Endometrial microvascular endothelial cells (primary cell): ENCODE results near the gene GAA. TPM values are rescaled to one million over a fixed set of nuclear protein-coding genes. Genes with fewer than 3 reads are reported as not detected.
"Not testable (repeated sequence)": the region's sequence is repeated elsewhere in the genome, so short reads cannot be mapped to it uniquely, and the experiment has no call there.

Experiments used
- in situ Hi-C: cut with HindIII; loops from 2 replicates; pipeline ENCODE4 v1.10.0; 2017; ENCODE audit warnings: low sequenced_read_pairs, low pct_unique_long_range_greater_than_20kb; ENCODE audit errors: inconsistent ontology term
- total RNA-seq: library from RNA; depleted of rRNA; stranded (reverse); fragments of >200 nt; gene quantifications from one replicate; pipeline ENCODE4 v1.2.3, GENCODE V29; 2015; ENCODE audit errors: inconsistent ontology term

Gene GAA
- total RNA-seq, 1 donor from 2014 or later = 37.1 TPM

GRCh38 chr17:80130992-80131391 is 29.6 kb downstream of the GAA start:
- in situ Hi-C loops = no loop called here

GRCh38 chr17:80132906-80133625 is 31.7 kb downstream of the GAA start:
- in situ Hi-C loops = no loop called here

GRCh38 chr17:80133626-80133970 is 32.2 kb downstream of the GAA start:
- in situ Hi-C loops = no loop called here

- in situ Hi-C loops = no loop called here
Measured at GRCh38 chr17:80137131-80137530, 35.8 kb downstream of the GAA start.

- in situ Hi-C loops = no loop called here
Measured at GRCh38 chr17:80138856-80139426, 37.6 kb downstream of the GAA start.

- in situ Hi-C loops = no loop called here
Measured at GRCh38 chr17:80141463-80142165, 40.2 kb downstream of the GAA start.

GRCh38 chr17:80142929-80143328 is 41.5 kb downstream of the GAA start:
- in situ Hi-C loops = no loop called here

- in situ Hi-C loops = no loop called here
Measured at GRCh38 chr17:80145076-80146075, 44.0 kb downstream of the GAA start.

- in situ Hi-C loops = no loop called here
Measured at GRCh38 chr17:80146121-80147034, 45.0 kb downstream of the GAA start.

- in situ Hi-C loops = no loop called here
Measured at GRCh38 chr17:80147035-80147822, 45.8 kb downstream of the GAA start, which contains the start of gene EIF4A3. Gene EIF4A3, minus strand, starts transcription at chr17:80147128. Its CDS starts 167 bp downstream, at chr17:80146961.

GRCh38 chr17:80151333-80151732 is 50.0 kb downstream of the GAA start:
- in situ Hi-C loops = no loop called here

GRCh38 chr17:80152081-80152702 is 50.8 kb downstream of the GAA start:
- in situ Hi-C loops = no loop called here

- in situ Hi-C loops = no loop called here
Measured at GRCh38 chr17:80153004-80153403, 51.6 kb downstream of the GAA start.

- in situ Hi-C loops = no loop called here
Measured at GRCh38 chr17:80154166-80154565, 52.8 kb downstream of the GAA start.

- in situ Hi-C loops = not testable (repeated sequence)
Measured at GRCh38 chr17:80155600-80155999, 54.2 kb downstream of the GAA start.

GRCh38 chr17:80158846-80159245 is 57.5 kb downstream of the GAA start:
- in situ Hi-C loops = no loop called here

GRCh38 chr17:80160536-80160935 is 59.2 kb downstream of the GAA start:
- in situ Hi-C loops = no loop called here
